ENCODE measurements around the gene GPR160.

- TF ChIP-seq NFIC (IDR thresholded peaks at IDR 0.05) (no peak), MAX (IDR thresholded peaks at IDR 0.05) (no peak), EP300 (IDR thresholded peaks at IDR 0.05; ENCODE audit: borderline replicate concordance) (no peak), TAF1 (IDR thresholded peaks at IDR 0.05; ENCODE audit: low read depth) (no peak), EGR1 (IDR thresholded peaks at IDR 0.05) (no peak), CEBPB (IDR thresholded peaks at IDR 0.05) (no peak), TCF12 (IDR thresholded peaks at IDR 0.05; ENCODE audit: low read depth) (no peak), ZBTB7A (IDR thresholded peaks at IDR 0.05; ENCODE audit: low read depth) (no peak), RAD21 (IDR thresholded peaks at IDR 0.05; ENCODE audit: low read depth) (no peak), REST (IDR thresholded peaks at IDR 0.05; ENCODE audit: low read depth) (no peak)
Measured at GRCh38 chr3:170002231-170002630, 35.6 kb upstream of the GPR160 start.
